GM18507 (cell line): ENCODE data around the gene C1GALT1C1L.
"Not testable (repeated sequence)": the region's sequence is repeated elsewhere in the genome, so short reads cannot be mapped to it uniquely, and the experiment has no call there.

ENCODE experiments used
- DNase-seq: peaks from one replicate; pipeline ENCODE4 v3.0.0; 2011; ENCODE audit warnings: low read depth; ENCODE audit not compliant: insufficient read length; ENCODE audit errors: extremely low spot score
- FAIRE-seq: peaks from 2 replicates; lab custom pipeline; 2011; peaks lifted over from hg19 to GRCh38; lab: Jason Lieb, UNC

Gene C1GALT1C1L

DNA sequence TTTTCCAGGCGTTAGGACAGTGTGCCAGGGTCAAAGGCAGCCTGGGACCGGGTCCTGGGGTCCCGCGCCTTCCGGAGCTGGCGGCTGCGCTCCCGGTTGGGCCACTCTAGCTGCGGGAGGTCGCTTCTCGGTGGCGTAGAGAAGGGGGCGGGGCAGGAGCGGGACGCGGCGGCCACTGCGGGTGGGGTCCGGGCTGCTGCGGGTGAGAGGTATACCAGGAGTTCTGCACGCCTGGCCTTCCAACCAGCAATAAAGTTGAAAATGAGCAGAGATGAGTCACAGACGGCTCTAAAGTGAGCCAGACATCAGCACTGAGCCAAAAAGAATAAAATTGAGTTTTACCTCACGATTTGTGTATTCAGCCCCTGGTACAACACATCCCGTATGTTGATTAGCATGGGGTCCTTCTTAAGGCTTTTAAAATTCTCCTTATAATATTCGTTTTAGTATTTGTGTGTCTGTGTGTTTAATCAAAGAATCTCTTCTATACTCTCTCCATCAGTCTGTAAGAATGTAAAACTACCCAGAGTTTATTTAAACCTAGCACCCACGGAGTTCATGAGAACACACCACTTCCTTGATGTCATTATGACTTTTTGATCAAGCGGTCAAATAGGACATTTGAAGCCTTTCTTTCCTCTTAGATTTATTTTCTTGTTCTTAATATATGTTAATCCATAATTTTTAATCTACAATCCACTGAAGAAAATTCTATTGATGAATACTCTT is at the start of gene C1GALT1C1L:
C1GALT1C1L (minus strand) TSS at position 108 of the 729 bp plus-strand sequence; CDS start at position 1, 107 bp downstream.
- FAIRE-seq (no peak), DNase-seq (no peak)

- no peak for DNase-seq
- FAIRE-seq: no peak
Observed at GRCh38 chr2:43725711-43726246, 49.5 kb upstream of the C1GALT1C1L start.

DNA sequence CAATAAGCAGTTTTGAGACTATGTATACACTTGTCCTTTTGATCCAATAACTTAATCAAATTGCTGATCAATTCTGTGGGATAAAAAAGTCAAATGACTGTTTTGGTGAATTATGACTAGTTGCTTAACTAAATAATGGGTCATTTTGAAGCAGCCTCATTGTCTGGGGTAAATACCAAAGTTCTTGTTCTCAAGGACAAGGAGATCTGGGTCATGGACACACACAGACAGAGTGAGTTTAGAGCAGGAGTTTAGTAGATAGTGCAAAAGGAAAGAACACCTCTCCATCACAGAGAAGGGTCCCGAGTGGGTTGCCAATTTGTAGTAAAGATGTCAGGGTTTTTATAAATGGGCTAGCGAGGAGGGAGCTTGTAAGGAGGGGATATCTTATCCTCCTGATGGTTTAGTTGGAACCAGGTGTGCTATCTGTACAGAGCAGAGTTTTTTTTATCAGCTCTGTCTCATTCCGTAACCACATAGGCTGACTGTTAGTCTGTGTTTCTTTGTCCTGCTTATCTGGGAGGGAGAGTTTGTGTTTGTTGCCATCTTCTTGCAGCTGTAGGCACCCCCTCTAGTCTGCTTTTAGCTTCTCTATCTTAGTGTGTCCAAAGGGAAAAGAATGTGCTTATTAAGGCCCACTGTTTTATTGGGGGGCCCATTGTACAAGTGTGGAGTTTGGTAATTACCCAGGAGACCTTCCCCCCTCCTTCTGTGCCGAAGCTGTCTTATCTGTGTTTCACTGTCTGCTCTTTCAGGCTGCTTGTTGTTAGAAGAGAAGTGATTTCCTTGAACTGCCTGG is 48.7 kb upstream of the C1GALT1C1L start:
- FAIRE-seq (no peak), DNase-seq (no peak)

DNA sequence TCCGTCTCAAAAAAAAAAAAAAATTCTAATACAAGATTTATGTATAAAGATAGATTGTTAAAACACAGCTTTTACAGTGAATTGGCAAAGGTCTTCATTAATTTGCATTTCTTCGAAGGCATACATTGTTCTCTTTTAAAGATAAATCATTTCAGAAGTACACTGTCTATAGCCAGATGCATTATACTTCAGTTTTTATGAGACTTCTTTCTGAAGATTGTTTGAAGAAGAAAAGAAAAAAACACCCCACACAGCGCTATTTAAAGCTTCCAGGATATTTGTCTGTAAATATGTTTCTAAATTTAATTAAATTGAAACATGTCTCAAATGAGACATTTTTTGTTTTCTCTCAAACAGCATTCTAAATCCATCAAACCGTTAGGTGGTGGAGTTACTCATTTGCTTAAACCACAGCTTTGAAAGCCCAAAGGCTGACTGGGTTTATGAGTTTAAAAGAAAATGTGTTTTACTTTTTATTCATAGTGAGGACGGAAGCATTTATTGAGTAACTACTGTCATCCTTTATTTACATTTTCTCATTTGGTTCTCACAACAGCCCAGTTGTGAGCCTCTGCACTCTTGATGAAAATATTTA is 42.4 kb upstream of the C1GALT1C1L start:
- FAIRE-seq: peak; percentile 66
- DNase-seq: no peak

GRCh38 chr2:43717322-43717721 is 41.1 kb upstream of the C1GALT1C1L start:
- no peak for DNase-seq
- no peak for FAIRE-seq

- no peak for DNase-seq
- FAIRE-seq: no peak
Observed at GRCh38 chr2:43715300-43716098, 39.3 kb upstream of the C1GALT1C1L start.

- FAIRE-seq (no peak), DNase-seq (no peak)
Observed at GRCh38 chr2:43714164-43714563, 37.9 kb upstream of the C1GALT1C1L start.

GRCh38 chr2:43710866-43711265 is 34.6 kb upstream of the C1GALT1C1L start:
- FAIRE-seq: no peak
- DNase-seq: no peak

GRCh38 chr2:43708891-43709290 is 32.7 kb upstream of the C1GALT1C1L start:
- no peak for FAIRE-seq
- DNase-seq: no peak

DNA sequence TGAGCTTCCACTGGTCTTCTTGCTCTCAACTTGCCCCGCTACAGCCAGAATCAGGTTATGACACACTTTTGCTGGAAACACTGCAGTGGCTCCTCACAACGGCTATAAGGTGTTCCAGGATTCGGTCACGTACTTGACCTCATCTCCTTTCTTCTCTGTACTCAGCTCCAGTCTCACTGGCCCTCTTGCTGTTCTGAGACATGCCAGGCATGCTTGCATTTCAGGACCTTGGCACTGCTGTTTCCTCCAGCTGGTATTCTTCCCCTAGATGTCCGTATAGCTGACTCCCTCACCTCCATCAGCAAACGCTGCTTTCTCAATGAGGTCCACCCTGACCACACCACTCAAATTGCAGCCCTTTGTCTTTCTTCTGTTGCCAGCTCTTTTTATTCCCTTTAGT is 31.9 kb upstream of the C1GALT1C1L start:
- no peak for DNase-seq
- no peak for FAIRE-seq

GRCh38 chr2:43707255-43708015 is 31.2 kb upstream of the C1GALT1C1L start:
- DNase-seq (no peak), FAIRE-seq (no peak)

DNA sequence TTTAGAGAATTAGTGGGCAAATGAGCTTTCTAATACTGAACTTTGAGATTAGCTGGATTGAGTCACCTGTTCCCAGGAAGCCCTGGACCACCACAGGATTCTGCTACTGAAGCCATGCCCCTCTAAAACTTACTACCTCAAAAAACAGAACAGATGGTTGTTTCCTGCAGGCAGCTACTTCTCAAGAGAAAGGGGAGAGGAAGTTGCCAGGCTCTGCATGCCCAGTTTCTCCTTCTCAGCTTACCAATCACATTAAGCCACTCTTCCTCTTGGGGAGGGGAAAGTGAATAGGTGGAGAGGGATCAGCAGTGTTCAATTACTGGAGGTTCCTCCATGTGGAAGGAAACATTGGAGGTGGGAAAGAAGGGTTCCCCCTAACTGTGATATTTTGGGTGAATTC is 24.9 kb upstream of the C1GALT1C1L start:
- DNase-seq (no peak), FAIRE-seq (no peak)

DNA sequence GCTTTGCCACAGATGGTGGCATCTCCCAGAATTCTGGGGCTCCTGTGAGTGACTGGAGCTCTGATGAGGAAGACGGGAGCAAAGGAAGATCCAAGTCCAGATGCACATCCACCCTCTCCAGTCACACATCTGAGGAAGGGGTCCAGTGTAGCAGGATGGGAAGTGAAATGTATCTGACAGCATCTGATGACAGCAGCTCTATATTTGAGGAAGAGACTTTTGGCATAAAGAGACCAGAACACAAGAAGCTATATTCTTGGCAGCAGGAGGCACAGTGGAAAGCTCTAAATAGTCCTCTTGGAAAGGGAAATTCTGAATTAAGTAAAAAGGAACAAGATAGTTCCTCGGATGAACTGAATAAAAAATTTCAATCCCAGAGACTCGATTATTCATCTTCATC is 23.5 kb upstream of the C1GALT1C1L start:
- DNase-seq (no peak), FAIRE-seq (no peak)

DNA sequence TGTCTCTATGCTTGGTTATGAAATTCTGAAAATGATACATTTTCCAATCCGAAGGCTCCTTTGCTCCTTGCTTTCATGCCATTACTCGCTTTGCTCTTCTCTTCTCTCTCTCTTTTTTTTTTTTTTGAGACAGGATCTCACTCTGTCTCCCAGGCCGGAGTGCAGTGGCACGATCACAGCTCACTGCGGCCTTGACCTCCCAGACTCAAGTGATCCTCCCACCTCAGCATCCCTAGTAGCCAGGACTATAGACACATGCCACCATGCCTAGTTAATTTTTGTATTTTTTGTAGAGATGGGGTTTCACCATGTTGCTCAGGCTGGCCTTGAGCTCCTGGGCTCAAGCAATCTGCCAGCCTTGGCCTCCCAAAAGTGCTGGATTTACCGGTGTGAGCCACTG is 21.9 kb upstream of the C1GALT1C1L start:
- not testable (repeated sequence) for DNase-seq, FAIRE-seq

- DNase-seq: no peak
- FAIRE-seq: no peak
Observed at GRCh38 chr2:43692428-43692994, 16.3 kb upstream of the C1GALT1C1L start.

DNA sequence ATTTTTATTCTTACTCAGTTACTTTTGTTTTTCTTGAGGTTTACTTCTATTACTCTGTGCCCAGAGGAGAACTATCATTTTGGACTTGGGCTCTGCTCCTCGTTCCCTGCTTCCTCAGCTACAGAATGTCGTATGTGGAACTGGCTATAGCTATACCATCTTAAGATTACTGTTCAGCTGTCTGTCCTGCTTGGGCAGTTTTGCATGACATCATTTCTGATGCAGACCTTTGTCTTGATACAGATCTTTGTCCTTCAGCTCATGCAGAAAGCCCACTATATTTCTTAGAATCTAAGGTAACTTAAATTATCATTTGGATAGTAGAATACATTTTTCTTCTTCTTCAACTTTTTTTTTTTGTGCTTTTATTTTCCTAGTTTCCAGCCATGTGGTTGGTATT is 13.8 kb upstream of the C1GALT1C1L start:
- no peak for DNase-seq
- no peak for FAIRE-seq

- DNase-seq (no peak), FAIRE-seq (no peak)
Observed at GRCh38 chr2:43685357-43685756, 9.1 kb upstream of the C1GALT1C1L start.

GRCh38 chr2:43677783-43678182 is 1.6 kb upstream of the C1GALT1C1L start:
- DNase-seq, FAIRE-seq: not testable (repeated sequence)
